ENCODE results near the gene RNF168. TPM values are rescaled to one million over a fixed set of nuclear protein-coding genes. Genes with fewer than 3 reads are reported as not detected.
"Not testable (repeated sequence)": the region's sequence is repeated elsewhere in the genome, so short reads cannot be mapped to it uniquely, and the experiment has no call there.

The RNF168 gene
- total and polyA plus RNA-seq, 12 donors, result 6.4 to 32.8 (median 20.4) TPM

- ATAC-seq (peak; percentile 87 to 98 (median 96)), DNase-seq (peak; percentile 82 to 87)
- Histone ChIP-seq H3K4me3 (no peak overlapping the region), H3K4me1 (peaks cover 3 to 80% (median 49%) of the 10 kb centered on the region in 9 donors), H3K36me3 (peaks cover 0 to 25% (median 0%) of the 10 kb centered on the region in 9 donors), H3K9me3 (no peaks in the 10 kb centered on the region), H3K27ac (peak overlapping the region in 9 of 10 donors; percentile 38 to 83 (median 69)), H3K27me3 (no peaks in the 10 kb centered on the region)
- 30 to 49% methylated on average over 10 of the region's 10 CpGs for WGBS, 2 donors
- peak in 2 of 9 donors; percentile 9 to 17 for TF ChIP-seq CTCF (IDR thresholded peaks at IDR 0.05)
- intact Hi-C loops (cut with DNase I), result no loop called here
Observed at GRCh38 chr3:196423044-196423781, 80.4 kb downstream of the RNF168 start.

GRCh38 chr3:196421668-196422067 lies 81.9 kb downstream of the RNF168 start:
- Histone ChIP-seq H3K36me3 (peaks cover 0 to 11% (median 0%) of the 10 kb centered on the region in 9 donors), H3K4me1 (peaks cover 3 to 76% (median 52%) of the 10 kb centered on the region in 9 donors), H3K27ac (peak overlapping the region in 5 of 10 donors; percentile 23 to 83 (median 78))
- H3K27me3 ChIP-seq; H3K9me3 ChIP-seq; ATAC-seq; H3K4me3 ChIP-seq; intact Hi-C loops (cut with DNase I); DNase-seq: not testable (repeated sequence)
- WGBS, 2 donors, result 98% methylated on average over 5 of the region's 5 CpGs

- WGBS, 2 donors, result 73 to 79% methylated on average over 6 of the region's 6 CpGs
- peaks cover 3 to 75% (median 62%) of the 10 kb centered on the region in 9 donors for H3K4me1 ChIP-seq
- intact Hi-C loops (cut with DNase I), result no loop called here
Observed at GRCh38 chr3:196419386-196419785, 84.2 kb downstream of the RNF168 start.

More at GRCh38 chr3:196419386-196419785, 84.2 kb downstream of the RNF168 start:
- Histone ChIP-seq H3K36me3 (no peaks in the 10 kb centered on the region), H3K4me3 (no peak overlapping the region), H3K27me3 (no peaks in the 10 kb centered on the region), H3K27ac (peak overlapping the region in 1 of 10 donors; percentile 1), H3K9me3 (no peaks in the 10 kb centered on the region)
- DNase-seq (no peak), ATAC-seq (no peak)
- no peak for TF ChIP-seq CTCF (IDR thresholded peaks at IDR 0.05)

Other genes starting within 250 kb of the RNF168 start
- 100 to 1,000 TPM in 8 of 10 donors, 10 to 100 TPM in 2; 93.8 to 121 (median 106) TPM for gene PCYT1A, start 216.0 kb downstream of the RNF168 start, total RNA-seq
- 10 to 100 TPM; 21.0 to 34.7 TPM for gene PCYT1A, start 216.0 kb downstream of the RNF168 start, polyA plus RNA-seq
- 1 to 10 TPM; 2.1 to 6.3 (median 3.9) TPM for gene DYNLT2B, start 185.5 kb downstream of the RNF168 start, total RNA-seq
- gene DYNLT2B, start 185.5 kb downstream of the RNF168 start, polyA plus RNA-seq, result 1 to 10 TPM; 4.7 to 8.1 TPM
- 1 to 10 TPM in 1 of 10 donors, not detected in 9; 1.9 TPM for gene TM4SF19, start 165.4 kb downstream of the RNF168 start, total RNA-seq
- gene TM4SF19, start 165.4 kb downstream of the RNF168 start, polyA plus RNA-seq, result under 1 TPM in 1 of 2 donors, not detected in 1; 0.10 TPM
- 10 to 100 TPM; 25.2 to 41.7 (median 32.5) TPM for gene UBXN7, start 71.3 kb downstream of the RNF168 start, total RNA-seq
- gene UBXN7, start 71.3 kb downstream of the RNF168 start, polyA plus RNA-seq, result 10 to 100 TPM in 1 of 2 donors, 1 to 10 TPM in 1; 2.0 to 14.5 TPM
- 100 to 1,000 TPM in 2 of 10 donors, 10 to 100 TPM in 8; 18.7 to 143 (median 58.8) TPM for gene SMCO1, start 11.6 kb upstream of the RNF168 start, total RNA-seq
- gene SMCO1, start 11.6 kb upstream of the RNF168 start, polyA plus RNA-seq, result 10 to 100 TPM in 1 of 2 donors, 1 to 10 TPM in 1; 3.2 to 88.8 TPM
- 10 to 100 TPM in 2 of 10 donors, 1 to 10 TPM in 8; 5.8 to 10.8 (median 8.1) TPM for gene WDR53, start 64.8 kb upstream of the RNF168 start, total RNA-seq
- 10 to 100 TPM in 1 of 2 donors, 1 to 10 TPM in 1; 8.3 to 14.7 TPM for gene WDR53, start 64.8 kb upstream of the RNF168 start, polyA plus RNA-seq
- 10 to 100 TPM in 1 of 10 donors, 1 to 10 TPM in 9; 4.4 to 10.2 (median 5.9) TPM for gene FBXO45, start 64.9 kb upstream of the RNF168 start, total RNA-seq
- 1 to 10 TPM; 2.0 to 4.8 TPM for gene FBXO45, start 64.9 kb upstream of the RNF168 start, polyA plus RNA-seq
- gene NRROS, start 135.9 kb upstream of the RNF168 start, total RNA-seq, result 10 to 100 TPM in 1 of 10 donors, 1 to 10 TPM in 9; 1.1 to 11.7 (median 3.0) TPM
- gene NRROS, start 135.9 kb upstream of the RNF168 start, polyA plus RNA-seq, result 1 to 10 TPM; 2.5 to 2.7 TPM
- 1 to 10 TPM in 3 of 10 donors, under 1 TPM in 7; 0.55 to 2.3 (median 0.84) TPM for gene CEP19, start 208.5 kb upstream of the RNF168 start, total RNA-seq
- 1 to 10 TPM in 1 of 2 donors, under 1 TPM in 1; 0.68 to 1.0 TPM for gene CEP19, start 208.5 kb upstream of the RNF168 start, polyA plus RNA-seq
- 10 to 100 TPM; 13.9 to 21.9 (median 16.6) TPM for gene PIGX, start 208.6 kb upstream of the RNF168 start, total RNA-seq
- 1 to 10 TPM; 8.3 to 9.8 TPM for gene PIGX, start 208.6 kb upstream of the RNF168 start, polyA plus RNA-seq
- 10 to 100 TPM; 44.0 to 62.2 (median 54.7) TPM for gene PAK2, start 236.1 kb upstream of the RNF168 start, total RNA-seq
- 10 to 100 TPM; 14.5 to 23.0 TPM for gene PAK2, start 236.1 kb upstream of the RNF168 start, polyA plus RNA-seq